Neuronal stem cell (in vitro differentiated cells): Measurements from ENCODE around the gene KDSR.

Source experiments
- DNase-seq: peaks from one replicate; pipeline ENCODE4 v3.0.0-alpha.2; 2013; ENCODE audit warnings: low spot score
- H2AFZ ChIP-seq: one replicate; pipeline ENCODE4 v1.6.1; 2013; ENCODE audit warnings: mild to moderate bottlenecking, low read length, inconsistent platforms
- H2AK5ac ChIP-seq: 2 replicates; pipeline ENCODE4 v1.6.1; 2013; ENCODE audit warnings: low read depth, mild to moderate bottlenecking, inconsistent platforms, low read length, moderate library complexity, mixed read lengths
- H2BK120ac ChIP-seq: 2 replicates; pipeline ENCODE4 v1.6.1; 2013; ENCODE audit warnings: low read depth, mild to moderate bottlenecking, inconsistent platforms, low read length, moderate library complexity, mixed read lengths
- H2BK12ac ChIP-seq: one replicate; pipeline ENCODE4 v1.6.1; 2013; ENCODE audit warnings: low read length, inconsistent platforms
- H2BK15ac ChIP-seq: 2 replicates; pipeline ENCODE4 v1.6.1; 2013; ENCODE audit warnings: mild to moderate bottlenecking, low read length, inconsistent platforms, mixed read lengths
- H2BK5ac ChIP-seq: one replicate; pipeline ENCODE4 v1.6.1; 2013; ENCODE audit warnings: inconsistent platforms, mild to moderate bottlenecking, low read length, moderate library complexity
- H3K14ac ChIP-seq: one replicate; pipeline ENCODE4 v1.6.1; 2013; ENCODE audit warnings: low read length, inconsistent platforms
- H3K18ac ChIP-seq: 2 replicates; pipeline ENCODE4 v1.6.1; 2013; ENCODE audit warnings: low read length, inconsistent platforms
- H3K23ac ChIP-seq: 2 replicates; pipeline ENCODE4 v1.6.1; 2013; ENCODE audit warnings: low read depth, mild to moderate bottlenecking, mixed read lengths, low read length, inconsistent platforms; ENCODE audit not compliant: poor library complexity
- H3K27ac ChIP-seq: replicated peaks from 3 replicates; pipeline ENCODE4 v1.5.1; 2013; ENCODE audit warnings: low read length, inconsistent platforms
- H3K27me3 ChIP-seq, 3 experiments: 2 replicates each; pipeline ENCODE4 v1.6.1; 2013; ENCODE audit warnings: low read length in 3 of 3, mild to moderate bottlenecking in 2 of 3, inconsistent platforms in 1 of 3, low read depth in 1 of 3, mixed read lengths in 1 of 3, moderate library complexity in 1 of 3; ENCODE audit not compliant: control insufficient read depth in 3 of 3, insufficient read depth in 3 of 3
- H3K36me3 ChIP-seq, 2 donors: replicated peaks in 1 of 2; 2 replicates each; pipeline ENCODE4 v1.6.1; 2013; ENCODE audit warnings: low read length in 2 of 2; ENCODE audit not compliant: control insufficient read depth in 2 of 2, insufficient read depth in 2 of 2
- H3K4ac ChIP-seq: 2 replicates; pipeline ENCODE4 v1.6.1; 2013; ENCODE audit warnings: inconsistent platforms, mild to moderate bottlenecking, low read length, moderate library complexity
- H3K4me1 ChIP-seq, 2 donors: 1 replicate in 1 of 2; 2 replicates in 1 of 2; pipeline ENCODE4 v1.6.1; 2013; ENCODE audit warnings: low read length in 2 of 2, low read depth in 1 of 2; ENCODE audit not compliant: control insufficient read depth in 2 of 2, insufficient read depth in 1 of 2
- H3K4me2 ChIP-seq: one replicate; pipeline ENCODE4 v1.6.1; 2013; ENCODE audit warnings: mild to moderate bottlenecking, low read length, inconsistent platforms; ENCODE audit not compliant: insufficient read depth, poor library complexity, severe bottlenecking
- H3K4me3 ChIP-seq, 2 donors: 2 replicates each; pipeline ENCODE4 v1.5.1; 2013; ENCODE audit warnings: low read length in 2 of 2, mild to moderate bottlenecking in 2 of 2, inconsistent platforms in 1 of 2, moderate library complexity in 1 of 2
- H3K79me1 ChIP-seq: one replicate; pipeline ENCODE4 v1.6.1; 2013; ENCODE audit warnings: low read depth, mild to moderate bottlenecking, inconsistent platforms, low read length, moderate library complexity
- H3K9ac ChIP-seq: one replicate; pipeline ENCODE4 v1.6.1; 2013; ENCODE audit warnings: mild to moderate bottlenecking, low read depth, low read length, inconsistent platforms; ENCODE audit not compliant: poor library complexity
- H3K9me3 ChIP-seq, 2 donors: replicated peaks in 1 of 2; 2 replicates each; pipeline versions ENCODE3 to v1.6.1; 2013; ENCODE audit warnings: low read length in 2 of 2, mild to moderate bottlenecking in 2 of 2, inconsistent platforms in 1 of 2, low read depth in 1 of 2, mixed read lengths in 1 of 2, moderate library complexity in 1 of 2; ENCODE audit not compliant: control insufficient read depth in 2 of 2, insufficient read depth in 1 of 2
- H4K8ac ChIP-seq: one replicate; pipeline ENCODE4 v1.6.1; 2013; ENCODE audit warnings: low read depth, mild to moderate bottlenecking, inconsistent platforms, low read length, moderate library complexity
- H4K91ac ChIP-seq: one replicate; pipeline ENCODE4 v1.6.1; 2013; ENCODE audit warnings: low read length, low read depth, mild to moderate bottlenecking, inconsistent platforms; ENCODE audit not compliant: poor library complexity
- whole genome bisulfite sequencing, 2 donors: extraction: QIAGEN DNeasy Blood & Tissue Kit; methylation state at CpG; one replicate each; pipeline ENCODE4 v1.1.7; 2013; ENCODE audit warnings: missing lambda C conversion rate in 2 of 2, mixed read lengths in 1 of 2; ENCODE audit not compliant: insufficient read length in 2 of 2, insufficient replicate concordance in 1 of 2; ENCODE audit errors: extremely low coverage in 2 of 2; 5-methylcytosine and 5-hydroxymethylcytosine counted together

The KDSR gene

DNA sequence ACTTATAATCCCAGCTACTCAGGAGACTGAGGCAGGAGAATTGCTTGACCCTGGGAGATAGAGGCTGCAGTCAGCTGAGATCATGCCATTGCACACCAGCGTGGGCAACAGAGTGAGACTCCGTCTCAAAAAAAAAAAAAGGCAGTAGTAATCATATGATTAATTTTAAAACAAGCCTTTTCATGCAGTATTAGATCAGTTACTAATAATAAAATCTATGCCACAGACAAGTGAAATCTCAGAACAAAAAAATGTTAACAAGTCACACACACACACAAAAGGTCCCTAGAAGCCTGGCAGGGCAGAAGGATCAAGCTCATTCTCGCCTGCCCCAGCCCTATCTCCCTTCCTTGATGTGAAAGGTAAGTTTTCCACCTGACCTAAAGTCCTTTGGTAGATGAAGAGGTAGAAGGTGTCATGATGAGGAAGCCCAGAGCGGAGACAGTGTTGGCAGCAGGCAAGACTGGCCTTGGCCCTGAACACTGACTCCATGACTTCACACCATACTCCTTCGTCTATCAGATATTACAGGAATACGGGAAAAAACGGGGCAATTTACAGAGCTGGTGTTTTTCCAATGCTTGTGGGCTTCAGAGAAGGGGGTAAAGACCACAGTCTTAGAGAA is 10.6 kb downstream of the KDSR start:
- Histone ChIP-seq H3K36me3 (peaks cover 16 to 94% of the 10 kb centered on the region in 2 donors), H3K79me1 (no peaks in the 10 kb centered on the region), H3K9ac (no peak overlapping the region), H2BK5ac (no peak overlapping the region), H3K4me2 (no peak overlapping the region), H3K14ac (no peak overlapping the region), H2BK12ac (no peak overlapping the region), H3K27ac (no peak overlapping the region), H2BK15ac (no peak overlapping the region), H3K4me3 (no peak overlapping the region), H2AK5ac (no peak overlapping the region), H3K27me3 (no peaks in the 10 kb centered on the region), H3K4me1 (no peaks in the 10 kb centered on the region), H3K23ac (no peak overlapping the region), H3K4ac (no peak overlapping the region), H4K8ac (no peak overlapping the region), H4K91ac (no peak overlapping the region), H3K9me3 (no peaks in the 10 kb centered on the region), H2BK120ac (no peak overlapping the region), H2AFZ (no peak overlapping the region), H3K18ac (no peak overlapping the region)
- WGBS, 2 donors = no CpG with 5 or more reads among the region's 7 CpGs
- no peak for DNase-seq

- Histone ChIP-seq H2BK120ac (no peak overlapping the region), H3K27ac (no peak overlapping the region), H2BK5ac (no peak overlapping the region), H3K27me3 (no peaks in the 10 kb centered on the region), H3K4ac (no peak overlapping the region), H3K36me3 (peaks cover 28 to 95% of the 10 kb centered on the region in 2 donors), H3K14ac (no peak overlapping the region), H2AFZ (no peak overlapping the region), H3K4me2 (no peak overlapping the region), H4K91ac (no peak overlapping the region), H3K9ac (no peak overlapping the region), H2BK15ac (no peak overlapping the region), H2AK5ac (no peak overlapping the region), H3K18ac (no peak overlapping the region), H2BK12ac (no peak overlapping the region), H4K8ac (no peak overlapping the region), H3K4me1 (no peaks in the 10 kb centered on the region), H3K23ac (no peak overlapping the region), H3K9me3 (no peaks in the 10 kb centered on the region), H3K79me1 (no peaks in the 10 kb centered on the region), H3K4me3 (no peak overlapping the region)
- no CpG with 5 or more reads among the region's 2 CpGs for WGBS, 2 donors
- no peak for DNase-seq
Observed at GRCh38 chr18:63350230-63350629, 16.8 kb downstream of the KDSR start.

DNA sequence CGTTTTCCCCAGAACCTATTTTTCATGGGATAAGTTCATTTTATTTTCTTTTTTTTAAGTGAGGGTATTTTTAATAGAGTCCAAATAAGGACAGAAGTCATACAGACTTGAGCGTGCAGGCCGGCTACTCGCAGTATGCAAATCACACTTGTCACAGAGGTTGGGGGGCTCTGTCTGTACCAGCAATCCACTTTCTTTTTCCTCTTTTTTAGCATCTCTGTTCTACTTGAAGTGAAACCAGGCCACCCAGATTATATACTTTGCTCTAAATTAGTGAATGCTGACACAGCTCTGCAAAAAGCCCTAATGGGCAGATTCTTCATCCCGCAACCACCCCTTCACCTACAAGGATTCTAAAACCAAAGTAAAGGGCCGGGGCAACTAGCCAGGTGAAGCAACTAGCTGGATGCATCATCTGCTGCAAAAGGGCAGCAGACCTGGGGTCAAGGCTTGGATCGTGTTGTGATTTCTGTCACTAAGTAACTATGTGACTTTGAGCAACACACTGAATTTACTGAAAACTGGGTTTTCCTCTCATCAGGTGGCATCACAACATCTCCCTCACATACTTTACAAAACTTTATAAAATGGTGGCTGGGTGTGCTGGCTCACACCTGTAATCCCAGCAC is 18.4 kb downstream of the KDSR start:
- DNase-seq = no peak
- Histone ChIP-seq H3K14ac (no peak overlapping the region), H3K27ac (no peak overlapping the region), H2BK15ac (no peak overlapping the region), H2AK5ac (no peak overlapping the region), H2BK120ac (no peak overlapping the region), H3K36me3 (peaks cover 29 to 95% of the 10 kb centered on the region in 2 donors), H2BK5ac (no peak overlapping the region), H2AFZ (no peak overlapping the region), H3K4ac (no peak overlapping the region), H3K4me3 (no peak overlapping the region), H3K18ac (no peak overlapping the region), H4K91ac (no peak overlapping the region), H3K9me3 (no peaks in the 10 kb centered on the region), H3K27me3 (no peaks in the 10 kb centered on the region), H3K4me1 (no peaks in the 10 kb centered on the region), H3K4me2 (no peak overlapping the region), H3K23ac (no peak overlapping the region), H2BK12ac (no peak overlapping the region), H4K8ac (no peak overlapping the region), H3K9ac (no peak overlapping the region), H3K79me1 (no peaks in the 10 kb centered on the region)
- WGBS, 2 donors = no CpG with 5 or more reads among the region's 7 CpGs

DNA sequence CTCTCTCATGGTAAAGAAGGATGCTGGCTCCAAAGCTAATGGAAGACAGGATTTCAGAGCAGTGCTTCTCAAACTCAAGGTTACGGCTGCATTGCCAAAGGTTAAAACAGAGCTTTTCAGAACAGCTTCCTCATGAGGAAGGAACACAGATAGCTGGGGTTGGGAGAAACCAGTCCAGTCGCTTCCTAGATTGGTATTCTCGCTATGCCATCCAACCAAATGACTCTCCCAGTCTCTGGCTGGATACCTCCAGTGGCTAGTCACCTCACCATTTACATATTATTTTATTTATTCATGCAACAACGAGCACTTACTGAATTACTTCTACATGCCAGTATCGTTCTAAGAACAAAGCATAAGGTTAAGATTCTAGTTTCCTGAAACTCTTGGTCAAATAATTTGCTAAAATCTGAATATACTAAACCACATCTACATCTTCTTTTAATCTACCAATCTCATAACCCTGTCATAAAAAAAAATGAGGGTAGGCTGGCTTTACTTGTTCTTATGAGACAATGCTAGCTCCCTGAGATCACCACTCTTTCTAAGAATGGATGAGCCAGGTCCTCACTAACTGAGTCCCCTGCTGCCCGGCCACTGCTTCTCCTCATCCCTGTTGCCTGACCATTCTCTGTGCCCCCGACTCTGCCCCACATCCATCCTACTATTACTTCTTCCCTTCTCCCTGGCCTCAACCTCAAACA is 20.4 kb downstream of the KDSR start:
- no peak overlapping the region for H3K27ac ChIP-seq
- H3K4me1 ChIP-seq = no peaks in the 10 kb centered on the region
- H3K14ac ChIP-seq = no peak overlapping the region
- no peak overlapping the region for H3K18ac ChIP-seq
- no peaks in the 10 kb centered on the region for H3K9me3 ChIP-seq
- H2BK15ac ChIP-seq = no peak overlapping the region
- H2AFZ ChIP-seq = no peak overlapping the region
- no peak overlapping the region for H4K91ac ChIP-seq
- no peak overlapping the region for H2BK5ac ChIP-seq
- H3K4me2 ChIP-seq = no peak overlapping the region
- H3K4me3 ChIP-seq = no peak overlapping the region
- H4K8ac ChIP-seq = no peak overlapping the region
- H3K79me1 ChIP-seq = no peaks in the 10 kb centered on the region
- no peak overlapping the region for H3K4ac ChIP-seq
- no peak overlapping the region for H3K9ac ChIP-seq
- H2AK5ac ChIP-seq = no peak overlapping the region
- no peak for DNase-seq
- no peaks in the 10 kb centered on the region for H3K27me3 ChIP-seq
- WGBS, 2 donors = no CpG with 5 or more reads among the region's 7 CpGs
- H3K23ac ChIP-seq = no peak overlapping the region
- no peak overlapping the region for H2BK120ac ChIP-seq
- no peak overlapping the region for H2BK12ac ChIP-seq
- peaks cover 32 to 94% of the 10 kb centered on the region in 2 donors for H3K36me3 ChIP-seq
